ENCODE data around the gene IER3.

Gene IER3

DNA sequence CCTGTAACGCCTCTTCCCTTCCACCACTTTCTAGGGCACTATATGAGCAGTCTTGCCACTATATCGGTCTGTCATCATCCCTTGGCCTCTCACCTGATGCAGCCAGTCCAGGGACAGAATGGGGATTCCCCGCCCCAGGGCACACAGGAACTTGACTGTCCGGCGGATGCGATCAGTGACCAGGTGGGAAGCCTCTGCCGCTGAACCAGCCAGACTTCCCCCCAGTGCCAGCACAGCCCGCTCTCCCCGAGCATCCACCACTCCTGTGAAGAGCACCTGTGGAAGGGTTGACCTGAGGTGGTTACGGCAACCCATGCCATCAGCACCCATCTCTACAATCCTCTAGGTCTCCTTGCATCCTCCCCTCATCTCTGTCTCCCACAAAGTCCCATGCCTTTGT, 41.3 kb downstream of the IER3 start:
- Mint-ChIP-seq H3K4me1 (peaks cover 3% of the 10 kb centered on the region), H3K4me3 (no peak overlapping the region), H3K36me3 (ENCODE audit: low read depth) (peaks cover 72% of the 10 kb centered on the region), H3K27ac (no peak overlapping the region), H3K27me3 (ENCODE audit: low read depth, poor library complexity) (no peaks in the 10 kb centered on the region), H3K9me3 (no peaks in the 10 kb centered on the region)
- no peak for DNase-seq
- TF ChIP-seq, protein P1, sequence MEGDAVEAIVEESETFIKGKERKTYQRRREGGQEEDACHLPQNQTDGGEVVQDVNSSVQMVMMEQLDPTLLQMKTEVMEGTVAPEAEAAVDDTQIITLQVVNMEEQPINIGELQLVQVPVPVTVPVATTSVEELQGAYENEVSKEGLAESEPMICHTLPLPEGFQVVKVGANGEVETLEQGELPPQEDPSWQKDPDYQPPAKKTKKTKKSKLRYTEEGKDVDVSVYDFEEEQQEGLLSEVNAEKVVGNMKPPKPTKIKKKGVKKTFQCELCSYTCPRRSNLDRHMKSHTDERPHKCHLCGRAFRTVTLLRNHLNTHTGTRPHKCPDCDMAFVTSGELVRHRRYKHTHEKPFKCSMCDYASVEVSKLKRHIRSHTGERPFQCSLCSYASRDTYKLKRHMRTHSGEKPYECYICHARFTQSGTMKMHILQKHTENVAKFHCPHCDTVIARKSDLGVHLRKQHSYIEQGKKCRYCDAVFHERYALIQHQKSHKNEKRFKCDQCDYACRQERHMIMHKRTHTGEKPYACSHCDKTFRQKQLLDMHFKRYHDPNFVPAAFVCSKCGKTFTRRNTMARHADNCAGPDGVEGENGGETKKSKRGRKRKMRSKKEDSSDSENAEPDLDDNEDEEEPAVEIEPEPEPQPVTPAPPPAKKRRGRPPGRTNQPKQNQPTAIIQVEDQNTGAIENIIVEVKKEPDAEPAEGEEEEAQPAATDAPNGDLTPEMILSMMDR (IDR thresholded peaks at IDR 0.05): no peak

- H3K27me3 Mint-ChIP-seq (ENCODE audit: low read depth, poor library complexity): no peaks in the 10 kb centered on the region
- TF ChIP-seq, protein P1 (IDR thresholded peaks at IDR 0.05): no peak
- DNase-seq: no peak
- H3K4me3 Mint-ChIP-seq: no peak overlapping the region
- H3K36me3 Mint-ChIP-seq (ENCODE audit: low read depth): peaks cover 56% of the 10 kb centered on the region
- no peaks in the 10 kb centered on the region for H3K9me3 Mint-ChIP-seq
- no peak overlapping the region for H3K27ac Mint-ChIP-seq
- no peaks in the 10 kb centered on the region for H3K4me1 Mint-ChIP-seq
Observed at GRCh38 chr6:30700340-30700739, 44.0 kb downstream of the IER3 start.

- Mint-ChIP-seq H3K4me3 (no peak overlapping the region), H3K27me3 (ENCODE audit: low read depth, poor library complexity) (no peaks in the 10 kb centered on the region), H3K9me3 (no peaks in the 10 kb centered on the region), H3K36me3 (ENCODE audit: low read depth) (peaks cover 19% of the 10 kb centered on the region), H3K4me1 (peaks cover 10% of the 10 kb centered on the region), H3K27ac (no peak overlapping the region)
- TF ChIP-seq, protein P1 (IDR thresholded peaks at IDR 0.05): no peak
- no peak for DNase-seq
Observed at GRCh38 chr6:30696432-30696831, 47.9 kb downstream of the IER3 start.

All from nephron progenitor cell (in vitro differentiated cells).